Neural progenitor cell (in vitro differentiated cells): Measurements from ENCODE around the gene HHATL.

Source experiments
- CTCF ChIP-seq: fragments of 200-600 bp; sonication (generic); IDR thresholded peaks from 2 replicates; pipeline ENCODE4 v1.5.1; 2017; ENCODE audit warnings: antibody characterized with exemption, mild to moderate bottlenecking
- EZH2 ChIP-seq: fragments of 200-600 bp; sonication (generic); IDR thresholded peaks from 2 replicates; pipeline ENCODE4 v1.6.1; 2017; ENCODE audit warnings: antibody characterized with exemption, mild to moderate bottlenecking, moderate library complexity
- EZH2phosphoT487 ChIP-seq: fragments of 200-600 bp; sonication (generic); IDR thresholded peaks from 2 replicates; pipeline ENCODE4 v1.6.1; 2017; ENCODE audit warnings: antibody characterized with exemption

DNA sequence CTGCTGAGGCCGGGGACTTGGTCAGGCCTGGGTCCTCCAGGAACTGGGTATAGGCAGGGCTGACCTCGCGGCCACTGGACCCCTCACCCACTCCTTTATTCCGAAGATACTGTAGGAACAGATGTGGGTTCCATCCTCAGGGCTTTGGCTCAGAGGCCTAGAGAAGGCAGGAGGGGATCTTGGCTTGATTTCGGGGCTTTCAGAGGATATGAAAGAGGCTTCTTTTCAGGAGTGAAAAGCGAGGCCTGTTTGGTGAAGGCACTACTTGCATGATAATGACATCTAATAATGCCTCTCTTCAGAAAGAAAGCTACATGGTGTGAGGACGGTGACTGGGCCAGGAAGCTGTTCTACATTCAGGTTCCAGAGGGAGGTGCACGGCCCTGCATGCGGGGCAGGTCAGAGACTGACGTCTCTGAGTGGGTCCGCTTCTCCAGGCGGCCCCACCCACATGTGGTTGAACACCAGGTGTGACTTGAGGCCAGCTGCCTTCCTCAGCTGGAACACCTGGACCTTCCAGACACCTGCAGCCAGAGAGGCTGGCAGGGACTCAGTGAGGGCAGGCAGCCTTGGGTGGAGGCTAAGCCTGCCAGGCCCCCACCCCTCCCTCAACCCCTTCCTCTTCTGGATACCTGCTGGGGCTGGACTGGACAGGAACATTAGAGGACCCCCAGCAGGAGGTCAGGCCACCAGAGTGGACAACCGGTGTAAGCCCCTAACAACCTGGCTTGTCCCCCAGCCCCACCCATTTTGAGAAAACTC is 31.1 kb upstream of the HHATL start:
- TF ChIP-seq CTCF: no peak
- no peak for TF ChIP-seq EZH2
- no peak for TF ChIP-seq EZH2phosphoT487
